ENCODE results near the gene SH3TC2. TPM values are rescaled to one million over a fixed set of nuclear protein-coding genes. Genes with fewer than 3 reads are reported as not detected.

The SH3TC2 gene
- not detected in 2 replicates for total RNA-seq (2014; rRNA removed; shearing (Covaris generic); ENCODE audit: low replicate concordance)

DNA sequence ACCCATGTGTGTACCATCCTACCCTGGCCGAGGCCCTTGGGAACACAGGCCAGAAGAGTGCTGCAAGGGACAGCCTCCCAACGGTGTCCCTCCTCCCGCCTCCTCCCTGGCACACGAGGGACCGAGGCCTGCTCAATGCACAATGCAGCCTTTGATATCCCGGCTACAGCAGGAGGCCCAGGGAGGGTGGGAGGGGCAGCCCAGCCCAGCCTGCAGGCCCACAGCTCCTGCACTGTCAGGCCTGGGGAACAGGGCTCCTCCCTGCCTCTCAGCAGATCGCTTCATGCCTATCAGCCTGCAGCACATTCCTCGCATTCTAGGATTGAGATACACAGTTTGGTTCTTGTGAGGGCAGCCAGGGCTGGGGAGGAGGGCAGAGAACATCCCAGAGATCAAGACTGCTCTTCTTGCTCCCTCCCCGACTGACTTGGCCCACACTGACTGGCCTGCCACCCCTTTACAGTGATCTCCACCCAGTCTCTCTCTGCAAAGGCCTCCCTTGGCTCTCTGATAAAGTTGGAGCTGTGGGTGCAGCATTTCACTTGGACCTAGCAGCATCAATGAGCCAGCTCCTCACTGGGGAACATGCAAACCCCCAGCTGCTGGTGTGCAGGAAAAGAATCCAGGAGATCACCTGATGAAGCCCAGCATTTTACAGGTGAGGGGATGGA lies at the start of gene SH3TC2:
SH3TC2 (minus strand) TSS at position 46 of the 671 bp plus-strand sequence; CDS start at position 6, 40 bp downstream.
- DNase-seq: no peak
- H3K4me3 ChIP-seq (ENCODE audit: low read length): no peak within 1 kb of the TSS
- no peaks in the 10 kb centered on the region for H3K9me2 ChIP-seq (replicated peaks; ENCODE audit: insufficient read depth, low read length)
- H3K27me3 ChIP-seq (ENCODE audit: low read length): no peaks in the 10 kb centered on the region
- H3K27ac ChIP-seq (ENCODE audit: low read length): no peak within 1 kb of the TSS
- no peak within 1 kb of the TSS for H3K9ac ChIP-seq (ENCODE audit: low read length)
- H3K4me2 ChIP-seq (ENCODE audit: low read depth, low read length, poor library complexity, severe bottlenecking): no peak within 1 kb of the TSS
- no peak within 1 kb of the TSS for H2AFZ ChIP-seq (ENCODE audit: low read length)
- no peaks in the 10 kb centered on the region for H3K36me3 ChIP-seq (ENCODE audit: insufficient read depth, low read length)
- H3K79me2 ChIP-seq (ENCODE audit: low read length): no peaks in the 10 kb centered on the region
- peaks cover 4% of the 10 kb centered on the region for H3K4me1 ChIP-seq (ENCODE audit: low read length)
- no peaks in the 10 kb centered on the region for H4K20me1 ChIP-seq (ENCODE audit: insufficient read depth, low read depth, low read length)
- H3K9me3 ChIP-seq (ENCODE audit: low read length): no peaks in the 10 kb centered on the region

GRCh38 chr5:149110406-149110805 lies 47.5 kb upstream of the SH3TC2 start:
- DNase-seq: no peak
- H3K9me2 ChIP-seq (replicated peaks; ENCODE audit: insufficient read depth, low read length): no peaks in the 10 kb centered on the region
- no peak overlapping the region for H3K27ac ChIP-seq (ENCODE audit: low read length)
- no peak overlapping the region for H3K9ac ChIP-seq (ENCODE audit: low read length)
- H3K27me3 ChIP-seq (ENCODE audit: low read length): no peaks in the 10 kb centered on the region
- peaks cover 7% of the 10 kb centered on the region; the same call in 1 of the 2 replicates for H3K4me1 ChIP-seq (ENCODE audit: low read length)
- H4K20me1 ChIP-seq (ENCODE audit: insufficient read depth, low read depth, low read length): no peaks in the 10 kb centered on the region
- H2AFZ ChIP-seq (ENCODE audit: low read length): no peak overlapping the region
- no peaks in the 10 kb centered on the region for H3K36me3 ChIP-seq (ENCODE audit: insufficient read depth, low read length)
- H3K9me3 ChIP-seq (ENCODE audit: low read length): no peaks in the 10 kb centered on the region
- no peak overlapping the region for H3K4me2 ChIP-seq (ENCODE audit: low read depth, low read length, poor library complexity, severe bottlenecking)
- no peak overlapping the region for H3K4me3 ChIP-seq (ENCODE audit: low read length)
- H3K79me2 ChIP-seq (ENCODE audit: low read length): no peaks in the 10 kb centered on the region

DNA sequence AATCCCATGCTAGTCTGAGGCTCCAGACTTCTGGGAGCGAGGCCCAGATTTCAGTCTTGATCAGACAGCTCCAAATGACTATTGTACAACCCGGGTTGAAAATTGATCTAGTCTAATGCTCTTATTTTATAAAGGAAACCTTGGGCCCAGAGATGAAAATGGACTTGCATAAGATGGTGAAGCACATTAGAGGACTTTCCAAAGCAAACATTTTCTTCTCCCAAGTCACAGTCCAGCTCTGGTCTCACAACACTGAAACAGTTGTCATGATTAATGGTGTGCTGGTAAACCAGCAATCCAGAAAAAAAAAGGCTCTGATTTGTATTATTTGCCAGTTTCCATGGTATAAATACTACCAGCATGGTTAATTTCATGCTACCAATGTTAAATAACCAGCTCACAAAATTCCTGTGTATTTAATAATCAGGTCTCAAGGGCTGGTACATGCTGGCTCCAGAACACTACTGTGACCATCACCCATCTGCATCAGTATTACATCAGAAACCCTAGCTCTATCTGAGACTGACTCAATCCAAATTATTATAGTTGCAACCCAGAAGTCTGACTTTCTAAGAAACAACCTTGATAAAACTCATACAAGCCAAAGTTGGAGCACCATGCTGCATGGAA lies 45.9 kb upstream of the SH3TC2 start:
- Histone ChIP-seq H3K9ac (ENCODE audit: low read length) (no peak overlapping the region), H3K36me3 (ENCODE audit: insufficient read depth, low read length) (no peaks in the 10 kb centered on the region), H3K4me2 (ENCODE audit: low read depth, low read length, poor library complexity, severe bottlenecking) (no peak overlapping the region), H3K9me2 (replicated peaks; ENCODE audit: insufficient read depth, low read length) (no peaks in the 10 kb centered on the region), H3K27me3 (ENCODE audit: low read length) (no peaks in the 10 kb centered on the region), H3K79me2 (ENCODE audit: low read length) (no peaks in the 10 kb centered on the region), H3K9me3 (ENCODE audit: low read length) (no peaks in the 10 kb centered on the region), H3K4me3 (ENCODE audit: low read length) (no peak overlapping the region), H2AFZ (ENCODE audit: low read length) (no peak overlapping the region), H3K4me1 (ENCODE audit: low read length) (peaks cover 3% of the 10 kb centered on the region; the same call in 1 of the 2 replicates), H3K27ac (ENCODE audit: low read length) (no peak overlapping the region), H4K20me1 (ENCODE audit: insufficient read depth, low read depth, low read length) (no peaks in the 10 kb centered on the region)
- no peak for DNase-seq

GRCh38 chr5:149100331-149100730 lies 37.5 kb upstream of the SH3TC2 start:
- Histone ChIP-seq H2AFZ (ENCODE audit: low read length) (no peak overlapping the region), H3K36me3 (ENCODE audit: insufficient read depth, low read length) (no peaks in the 10 kb centered on the region), H3K79me2 (ENCODE audit: low read length) (no peaks in the 10 kb centered on the region), H4K20me1 (ENCODE audit: insufficient read depth, low read depth, low read length) (no peaks in the 10 kb centered on the region), H3K27ac (ENCODE audit: low read length) (no peak overlapping the region), H3K27me3 (ENCODE audit: low read length) (no peaks in the 10 kb centered on the region), H3K4me1 (ENCODE audit: low read length) (no peaks in the 10 kb centered on the region), H3K9me3 (ENCODE audit: low read length) (peaks cover 14% of the 10 kb centered on the region), H3K4me2 (ENCODE audit: low read depth, low read length, poor library complexity, severe bottlenecking) (no peak overlapping the region), H3K9ac (ENCODE audit: low read length) (no peak overlapping the region), H3K4me3 (ENCODE audit: low read length) (no peak overlapping the region), H3K9me2 (replicated peaks; ENCODE audit: insufficient read depth, low read length) (no peaks in the 10 kb centered on the region)
- no peak for DNase-seq

DNA sequence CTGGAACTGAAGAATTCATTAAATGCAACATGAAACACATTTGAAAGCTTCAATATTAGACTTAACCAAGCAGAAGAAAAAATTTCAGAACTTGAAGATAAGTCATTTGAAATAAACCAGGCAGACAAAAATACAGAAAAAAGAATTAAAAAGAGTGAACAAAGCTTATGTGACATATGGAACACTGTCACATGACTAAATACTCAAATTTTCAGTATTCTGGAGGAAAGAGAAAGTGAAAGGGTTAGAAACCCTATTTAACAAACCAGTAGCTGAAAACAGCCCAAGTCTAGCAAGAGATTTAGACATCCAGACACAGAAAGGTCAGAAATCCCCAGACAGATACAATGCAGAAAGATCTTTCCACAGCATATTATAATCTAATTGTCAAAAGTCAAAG lies 37.1 kb upstream of the SH3TC2 start:
- DNase-seq: no peak
- H3K36me3 ChIP-seq (ENCODE audit: insufficient read depth, low read length): no peaks in the 10 kb centered on the region
- no peak overlapping the region for H3K9ac ChIP-seq (ENCODE audit: low read length)
- no peaks in the 10 kb centered on the region for H3K27me3 ChIP-seq (ENCODE audit: low read length)
- no peak overlapping the region for H2AFZ ChIP-seq (ENCODE audit: low read length)
- H4K20me1 ChIP-seq (ENCODE audit: insufficient read depth, low read depth, low read length): no peaks in the 10 kb centered on the region
- no peaks in the 10 kb centered on the region for H3K9me2 ChIP-seq (replicated peaks; ENCODE audit: insufficient read depth, low read length)
- no peak overlapping the region for H3K27ac ChIP-seq (ENCODE audit: low read length)
- H3K9me3 ChIP-seq (ENCODE audit: low read length): peaks cover 14% of the 10 kb centered on the region
- H3K4me2 ChIP-seq (ENCODE audit: low read depth, low read length, poor library complexity, severe bottlenecking): no peak overlapping the region
- no peaks in the 10 kb centered on the region for H3K4me1 ChIP-seq (ENCODE audit: low read length)
- H3K79me2 ChIP-seq (ENCODE audit: low read length): no peaks in the 10 kb centered on the region
- no peak overlapping the region for H3K4me3 ChIP-seq (ENCODE audit: low read length)

GRCh38 chr5:149094996-149095395 lies 32.1 kb upstream of the SH3TC2 start:
- no peaks in the 10 kb centered on the region for H3K4me1 ChIP-seq (ENCODE audit: low read length)
- H3K4me3 ChIP-seq (ENCODE audit: low read length): no peak overlapping the region
- H3K4me2 ChIP-seq (ENCODE audit: low read depth, low read length, poor library complexity, severe bottlenecking): no peak overlapping the region
- no peaks in the 10 kb centered on the region; the same call in 1 of the 2 replicates for H3K27me3 ChIP-seq (ENCODE audit: low read length)
- no peak for DNase-seq
- H2AFZ ChIP-seq (ENCODE audit: low read length): no peak overlapping the region
- H4K20me1 ChIP-seq (ENCODE audit: insufficient read depth, low read depth, low read length): no peaks in the 10 kb centered on the region
- no peaks in the 10 kb centered on the region for H3K36me3 ChIP-seq (ENCODE audit: insufficient read depth, low read length)
- peaks cover 6% of the 10 kb centered on the region for H3K9me3 ChIP-seq (ENCODE audit: low read length)
- no peak overlapping the region for H3K27ac ChIP-seq (ENCODE audit: low read length)
- H3K79me2 ChIP-seq (ENCODE audit: low read length): no peaks in the 10 kb centered on the region
- H3K9me2 ChIP-seq (replicated peaks; ENCODE audit: insufficient read depth, low read length): no peaks in the 10 kb centered on the region
- H3K9ac ChIP-seq (ENCODE audit: low read length): no peak overlapping the region

GRCh38 chr5:149093625-149094024 lies 30.8 kb upstream of the SH3TC2 start:
- no peak overlapping the region for H2AFZ ChIP-seq (ENCODE audit: low read length)
- H3K36me3 ChIP-seq (ENCODE audit: insufficient read depth, low read length): no peaks in the 10 kb centered on the region
- H3K27me3 ChIP-seq (ENCODE audit: low read length): no peaks in the 10 kb centered on the region; the same call in 1 of the 2 replicates
- H3K9ac ChIP-seq (ENCODE audit: low read length): no peak overlapping the region
- H4K20me1 ChIP-seq (ENCODE audit: insufficient read depth, low read depth, low read length): no peaks in the 10 kb centered on the region
- H3K79me2 ChIP-seq (ENCODE audit: low read length): no peaks in the 10 kb centered on the region
- H3K9me2 ChIP-seq (replicated peaks; ENCODE audit: insufficient read depth, low read length): no peaks in the 10 kb centered on the region
- no peak overlapping the region for H3K4me3 ChIP-seq (ENCODE audit: low read length)
- H3K27ac ChIP-seq (ENCODE audit: low read length): no peak overlapping the region
- no peak for DNase-seq
- H3K4me1 ChIP-seq (ENCODE audit: low read length): no peaks in the 10 kb centered on the region
- H3K9me3 ChIP-seq (ENCODE audit: low read length): peaks cover 3% of the 10 kb centered on the region; the same call in 1 of the 2 replicates
- H3K4me2 ChIP-seq (ENCODE audit: low read depth, low read length, poor library complexity, severe bottlenecking): no peak overlapping the region

DNA sequence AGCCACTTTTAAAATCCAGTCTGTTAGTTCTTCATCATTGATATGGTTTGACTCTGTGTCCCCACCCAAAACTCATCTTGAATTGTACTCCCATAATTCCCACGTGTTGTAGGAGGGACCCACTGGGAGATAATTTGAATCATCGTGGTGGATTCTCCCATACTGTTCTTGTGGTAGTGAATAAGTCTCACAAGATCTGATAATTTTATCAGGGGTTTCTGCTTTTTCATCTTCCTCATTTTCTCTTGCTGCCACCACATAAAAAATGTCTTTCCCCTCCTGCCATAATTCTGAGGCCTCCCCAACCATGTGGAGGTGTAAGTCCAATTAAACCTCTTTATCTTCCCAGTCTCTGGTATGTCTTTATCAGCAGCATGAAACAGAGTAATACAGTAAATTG lies 26.9 kb upstream of the SH3TC2 start:
- Histone ChIP-seq H2AFZ (ENCODE audit: low read length) (no peak overlapping the region), H4K20me1 (ENCODE audit: insufficient read depth, low read depth, low read length) (no peaks in the 10 kb centered on the region), H3K4me2 (ENCODE audit: low read depth, low read length, poor library complexity, severe bottlenecking) (no peak overlapping the region), H3K9me2 (replicated peaks; ENCODE audit: insufficient read depth, low read length) (no peaks in the 10 kb centered on the region), H3K4me3 (ENCODE audit: low read length) (no peak overlapping the region), H3K9ac (ENCODE audit: low read length) (no peak overlapping the region), H3K9me3 (ENCODE audit: low read length) (no peaks in the 10 kb centered on the region), H3K27me3 (ENCODE audit: low read length) (no peaks in the 10 kb centered on the region; the same call in 1 of the 2 replicates), H3K4me1 (ENCODE audit: low read length) (no peaks in the 10 kb centered on the region), H3K79me2 (ENCODE audit: low read length) (no peaks in the 10 kb centered on the region), H3K27ac (ENCODE audit: low read length) (no peak overlapping the region), H3K36me3 (ENCODE audit: insufficient read depth, low read length) (no peaks in the 10 kb centered on the region)
- no peak for DNase-seq

All from Karpas-422 (cell line).